ENCODE results near the gene ZFPL1.

DNA sequence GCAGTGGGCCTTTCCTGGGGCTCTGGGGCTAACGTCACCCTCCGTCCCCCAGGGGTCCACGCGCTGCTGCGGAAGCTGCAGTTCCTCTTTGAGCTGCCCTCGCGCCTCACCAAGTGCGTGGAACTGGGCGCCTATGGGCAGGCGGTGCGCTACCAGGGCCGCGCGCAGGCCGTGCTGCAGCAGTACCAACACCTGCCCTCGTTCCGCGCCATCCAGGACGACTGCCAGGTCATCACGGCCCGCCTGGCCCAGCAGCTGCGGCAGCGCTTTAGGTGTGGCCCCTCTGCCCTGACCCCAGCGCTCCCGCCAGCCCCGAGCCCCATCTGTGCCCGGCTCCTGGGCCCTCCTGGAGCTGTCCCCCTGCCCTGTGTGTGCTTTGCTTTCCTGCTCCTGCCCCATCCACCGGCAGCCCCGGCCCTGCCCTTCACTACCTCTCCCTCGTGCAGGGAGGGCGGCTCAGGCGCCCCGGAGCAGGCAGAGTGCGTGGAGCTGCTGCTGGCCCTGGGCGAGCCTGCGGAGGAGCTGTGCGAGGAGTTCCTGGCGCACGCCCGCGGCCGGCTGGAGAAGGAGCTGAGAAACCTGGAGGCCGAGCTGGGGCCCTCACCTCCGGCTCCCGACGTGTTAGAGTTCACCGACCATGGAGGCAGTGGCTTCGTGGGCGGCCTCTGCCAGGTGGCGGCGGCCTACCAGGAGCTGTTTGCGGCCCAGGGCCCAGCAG, 23.9 kb downstream of the ZFPL1 start:
- TF ChIP-seq CTCF (conservative IDR thresholded peaks at IDR 0.05) (no peak), ZFX (IDR thresholded peaks at IDR 0.05) (no peak)

Measured in C4-2B (cell line).